Right lobe of liver (tissue), 4 donors: ENCODE results near the gene CXCL12.

Source experiments
- CTCF ChIP-seq, 4 donors: fragments of 200-600 bp in 3 of 4; fragments of 450-650 bp in 1 of 4; IDR thresholded peaks; one replicate each; pipeline versions ENCODE4 v1.5.1 to v1.8.0; 2016 to 2022; ENCODE audit warnings: antibody characterized with exemption in 4 of 4, mild to moderate bottlenecking in 2 of 4
- POLR2A ChIP-seq: fragments of 450-650 bp; IDR thresholded peaks from one replicate; pipeline ENCODE4 v1.6.1; 2017; ENCODE audit warnings: antibody characterized with exemption, mild to moderate bottlenecking
- donor health status: DM: no; HTN: no; CAD: no.
- donor health status: DM: no; HTN: no; CAD: no.
- donor health status: DM: no; HTN: yes; CAD: no.

GRCh38 chr10:44353721-44354120 is 31.2 kb downstream of the CXCL12 start:
- no peak for TF ChIP-seq CTCF (IDR thresholded peaks at IDR 0.05)
- TF ChIP-seq POLR2A = no peak
